ENCODE data around the gene BCL10. TPM values are rescaled to one million over a fixed set of nuclear protein-coding genes. Genes with fewer than 3 reads are reported as not detected.

BCL10 gene
- total and polyA plus RNA-seq, 2 of the 13 experiments (the other 11 are each of a cell fraction or from before 2014, with no cell fraction given), result 3.7 to 14.1 TPM

GRCh38 chr1:85325920-85326319 lies 49.5 kb upstream of the BCL10 start (continued):
- TF ChIP-seq ZNF546 (CRISPR knock-in tag; conservative IDR thresholded peaks at IDR 0.05) (no peak), ZMYM3 (CRISPR knock-in tag; IDR thresholded peaks at IDR 0.05) (no peak), SPEN (CRISPR knock-in tag; IDR thresholded peaks at IDR 0.05; ENCODE audit: low read depth) (no peak), ZNF318 (CRISPR knock-in tag; IDR thresholded peaks at IDR 0.05) (no peak), ZNF572 (CRISPR knock-in tag; IDR thresholded peaks at IDR 0.05) (no peak), ZNF513 (CRISPR knock-in tag; conservative IDR thresholded peaks at IDR 0.05) (no peak), ZNF563 (CRISPR knock-in tag; IDR thresholded peaks at IDR 0.05) (no peak), ERF (CRISPR knock-in tag; IDR thresholded peaks at IDR 0.05) (0 out of 2 replicates have a peak, but pooled peaks have one; percentile 14), AHDC1 (CRISPR knock-in tag; IDR thresholded peaks at IDR 0.05; ENCODE audit: borderline replicate concordance) (peak; percentile 25; the same call in 1 of the 2 replicates)
